Panc1 (cell line): ENCODE measurements around the gene KIF21A. TPM values are rescaled to one million over a fixed set of nuclear protein-coding genes. Genes with fewer than 3 reads are reported as not detected.

Experiments
- ATAC-seq: fragments of 200-7000 bp; cut with Tn5 transposase; 2 replicates; pipeline ENCODE4 v1.9.1; 2020; ENCODE audit warnings: mild to moderate bottlenecking, moderate library complexity
- BruUV-seq: library from RNA; stranded (reverse); fragments of 400-500 nt; replicated peaks from 2 replicates; lab custom pipeline; 2021; lab: Mats Ljungman, UMichigan
- CTCF ChIA-PET: fragments of 300-600 bp; sonication (Branson Sonifier 250); formaldehyde crosslinking; loops from one replicate; lab custom pipeline; 2022; ENCODE audit warnings: antibody characterized with exemption; lab: Charles Lee
- POLR2A ChIA-PET: fragments of 300-600 bp; sonication (Branson Sonifier 250); formaldehyde crosslinking; loops from one replicate; lab custom pipeline; 2022; ENCODE audit warnings: antibody characterized with exemption; lab: Charles Lee
- DNase-seq: peaks from one replicate; pipeline ENCODE4 v3.0.0-alpha.2; 2010; ENCODE audit warnings: low read depth, low spot score
- H3K27ac ChIP-seq: 2 replicates; pipeline ENCODE4 v1.5.1; 2011; ENCODE audit warnings: mild to moderate bottlenecking, low read length, inconsistent platforms
- H3K27me3 ChIP-seq: fragments of 200-500 bp; sonication (Bioruptor generic); 2 replicates; pipeline ENCODE4 v1.6.0; 2014; ENCODE audit warnings: low read length, inconsistent platforms; ENCODE audit not compliant: control insufficient read depth, insufficient read depth
- H3K36me3 ChIP-seq: fragments of 200-500 bp; sonication (Bioruptor generic); 2 replicates; pipeline ENCODE4 v1.5.1; 2014; ENCODE audit warnings: inconsistent platforms, mild to moderate bottlenecking, low read length, moderate library complexity; ENCODE audit not compliant: control insufficient read depth, insufficient read depth
- H3K4me1 ChIP-seq: 2 replicates; pipeline ENCODE4 v1.5.1; 2011; ENCODE audit warnings: inconsistent platforms, mild to moderate bottlenecking, low read length, moderate library complexity; ENCODE audit not compliant: control insufficient read depth, insufficient read depth
- H3K4me3 ChIP-seq, 2 experiments: 2 replicates each; pipeline ENCODE4 v1.5.1; 2011 to 2012; ENCODE audit warnings: low read depth in 2 of 2, low read length in 2 of 2, mild to moderate bottlenecking in 2 of 2, inconsistent platforms in 1 of 2, moderate library complexity in 1 of 2
- H3K9me3 ChIP-seq: fragments of 200-500 bp; sonication (Bioruptor generic); 2 replicates; pipeline ENCODE4 v1.5.1; 2014; ENCODE audit warnings: low read depth, mild to moderate bottlenecking, inconsistent platforms, low read length, moderate library complexity; ENCODE audit not compliant: control insufficient read depth, insufficient read depth
- POLR2AphosphoS5 ChIP-seq: IDR thresholded peaks from 2 replicates; pipeline ENCODE4 v1.6.1; 2012; ENCODE audit warnings: mild to moderate bottlenecking, low read depth, low read length, moderate library complexity
- SIN3A ChIP-seq: IDR thresholded peaks from 2 replicates; pipeline ENCODE4 v1.6.1; 2012; ENCODE audit warnings: low read depth, mild to moderate bottlenecking, low read length, moderate library complexity, borderline replicate concordance; ENCODE audit not compliant: insufficient read depth
- TCF7L2 ChIP-seq: IDR thresholded peaks from 2 replicates; pipeline ENCODE4 v1.6.1; 2011; ENCODE audit warnings: mild to moderate bottlenecking, low read depth, low read length, inconsistent platforms
- in situ Hi-C: cut with HindIII; loops from 2 replicates; pipeline ENCODE4 v1.10.0; 2016; ENCODE audit warnings: low sequenced_read_pairs, low pct_unique_long_range_greater_than_20kb
- intact Hi-C: fragments of 100-400 bp; cut with micrococcal nuclease; formaldehyde crosslinking; loops from one replicate; pipeline ENCODE4 v1.10.0; 2022; ENCODE audit not compliant: unreplicated experiment
- total RNA-seq: library from RNA; stranded (reverse); gene quantifications from one replicate; pipeline ENCODE4 v1.2.1, GENCODE V29; 2021; ENCODE audit not compliant: unreplicated experiment
- TF ChIP-seq, protein P1 (sequence below), 2 experiments: IDR thresholded peaks; 2 replicates each; pipeline ENCODE4 v1.6.1; 2011 to 2012; ENCODE audit warnings: low read depth in 2 of 2, control low read depth in 1 of 2, low read length in 1 of 2, mild to moderate bottlenecking in 1 of 2, moderate library complexity in 1 of 2; ENCODE audit not compliant: insufficient read depth in 1 of 2
- TF ChIP-seq, protein P2 (sequence below): fragments of 450-650 bp; IDR thresholded peaks from 2 replicates; pipeline ENCODE4 v1.5.1; 2017; ENCODE audit warnings: mild to moderate bottlenecking

KIF21A gene
- total RNA-seq, 1 experiment from 2014 or later = 25.6 TPM

GRCh38 chr12:39393179-39393578, 49.7 kb downstream of the KIF21A start:
- ATAC-seq (no peak), DNase-seq (no peak)
- H3K36me3 ChIP-seq = no peaks in the 10 kb centered on the region
- ChIA-PET CTCF (no interaction called here), POLR2A (no interaction called here)
- in situ Hi-C loops (no loop called here), intact Hi-C loops (no loop called here)
- no peaks in the 10 kb centered on the region for H3K4me1 ChIP-seq
- H3K27me3 ChIP-seq = no peaks in the 10 kb centered on the region
- no TSS peak for BruUV-seq
- no peak for TF ChIP-seq SIN3A
- H3K27ac ChIP-seq = no peak overlapping the region
- H3K4me3 ChIP-seq = no peak overlapping the region
- H3K9me3 ChIP-seq = no peaks in the 10 kb centered on the region

DNA sequence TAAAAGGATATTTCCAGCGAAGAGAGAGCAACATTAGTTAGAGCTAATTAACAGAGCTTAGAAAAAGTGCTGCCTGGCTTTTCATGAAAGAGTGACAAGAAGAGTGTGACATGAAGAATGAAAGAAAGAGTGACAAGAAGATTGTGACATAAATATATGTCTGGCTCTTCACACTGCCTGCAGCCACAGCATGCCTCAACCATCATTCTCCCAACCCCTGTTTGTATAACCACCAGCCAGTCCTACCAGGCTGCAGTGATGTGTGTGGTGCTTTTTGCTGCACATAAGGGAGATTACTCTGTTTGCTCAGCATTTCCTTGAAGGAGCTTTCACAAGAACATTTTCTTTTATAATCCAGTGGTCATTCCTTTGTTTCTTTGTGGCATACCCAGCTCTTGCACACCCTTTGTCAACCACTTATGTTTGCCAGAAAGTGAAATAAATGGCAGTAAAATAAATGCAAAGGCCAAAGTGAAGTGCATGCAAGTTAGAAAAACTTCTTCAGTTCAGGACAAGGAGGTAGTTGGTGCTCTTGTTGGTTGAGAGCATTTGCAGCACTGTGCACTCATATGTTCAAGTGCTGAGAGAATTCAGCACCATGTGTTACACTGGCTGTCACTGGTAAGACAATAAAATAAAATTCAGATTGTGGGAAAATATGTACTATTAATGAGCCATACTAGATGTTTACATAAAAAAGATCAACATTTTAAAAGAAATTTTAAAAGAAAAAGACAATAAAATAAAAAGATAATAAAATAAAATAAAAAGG, 50.6 kb downstream of the KIF21A start:
- H3K9me3 ChIP-seq = no peaks in the 10 kb centered on the region
- no peaks in the 10 kb centered on the region for H3K4me1 ChIP-seq
- POLR2A ChIA-PET = no interaction called here
- TF ChIP-seq POLR2AphosphoS5 = no peak
- TF ChIP-seq, protein P1, sequence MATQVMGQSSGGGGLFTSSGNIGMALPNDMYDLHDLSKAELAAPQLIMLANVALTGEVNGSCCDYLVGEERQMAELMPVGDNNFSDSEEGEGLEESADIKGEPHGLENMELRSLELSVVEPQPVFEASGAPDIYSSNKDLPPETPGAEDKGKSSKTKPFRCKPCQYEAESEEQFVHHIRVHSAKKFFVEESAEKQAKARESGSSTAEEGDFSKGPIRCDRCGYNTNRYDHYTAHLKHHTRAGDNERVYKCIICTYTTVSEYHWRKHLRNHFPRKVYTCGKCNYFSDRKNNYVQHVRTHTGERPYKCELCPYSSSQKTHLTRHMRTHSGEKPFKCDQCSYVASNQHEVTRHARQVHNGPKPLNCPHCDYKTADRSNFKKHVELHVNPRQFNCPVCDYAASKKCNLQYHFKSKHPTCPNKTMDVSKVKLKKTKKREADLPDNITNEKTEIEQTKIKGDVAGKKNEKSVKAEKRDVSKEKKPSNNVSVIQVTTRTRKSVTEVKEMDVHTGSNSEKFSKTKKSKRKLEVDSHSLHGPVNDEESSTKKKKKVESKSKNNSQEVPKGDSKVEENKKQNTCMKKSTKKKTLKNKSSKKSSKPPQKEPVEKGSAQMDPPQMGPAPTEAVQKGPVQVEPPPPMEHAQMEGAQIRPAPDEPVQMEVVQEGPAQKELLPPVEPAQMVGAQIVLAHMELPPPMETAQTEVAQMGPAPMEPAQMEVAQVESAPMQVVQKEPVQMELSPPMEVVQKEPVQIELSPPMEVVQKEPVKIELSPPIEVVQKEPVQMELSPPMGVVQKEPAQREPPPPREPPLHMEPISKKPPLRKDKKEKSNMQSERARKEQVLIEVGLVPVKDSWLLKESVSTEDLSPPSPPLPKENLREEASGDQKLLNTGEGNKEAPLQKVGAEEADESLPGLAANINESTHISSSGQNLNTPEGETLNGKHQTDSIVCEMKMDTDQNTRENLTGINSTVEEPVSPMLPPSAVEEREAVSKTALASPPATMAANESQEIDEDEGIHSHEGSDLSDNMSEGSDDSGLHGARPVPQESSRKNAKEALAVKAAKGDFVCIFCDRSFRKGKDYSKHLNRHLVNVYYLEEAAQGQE (IDR thresholded peaks at IDR 0.05; ENCODE audit: insufficient read depth in 1 of 2, low read depth in 2 of 2, low read length in 1 of 2) = no peak
- TF ChIP-seq, protein P2, sequence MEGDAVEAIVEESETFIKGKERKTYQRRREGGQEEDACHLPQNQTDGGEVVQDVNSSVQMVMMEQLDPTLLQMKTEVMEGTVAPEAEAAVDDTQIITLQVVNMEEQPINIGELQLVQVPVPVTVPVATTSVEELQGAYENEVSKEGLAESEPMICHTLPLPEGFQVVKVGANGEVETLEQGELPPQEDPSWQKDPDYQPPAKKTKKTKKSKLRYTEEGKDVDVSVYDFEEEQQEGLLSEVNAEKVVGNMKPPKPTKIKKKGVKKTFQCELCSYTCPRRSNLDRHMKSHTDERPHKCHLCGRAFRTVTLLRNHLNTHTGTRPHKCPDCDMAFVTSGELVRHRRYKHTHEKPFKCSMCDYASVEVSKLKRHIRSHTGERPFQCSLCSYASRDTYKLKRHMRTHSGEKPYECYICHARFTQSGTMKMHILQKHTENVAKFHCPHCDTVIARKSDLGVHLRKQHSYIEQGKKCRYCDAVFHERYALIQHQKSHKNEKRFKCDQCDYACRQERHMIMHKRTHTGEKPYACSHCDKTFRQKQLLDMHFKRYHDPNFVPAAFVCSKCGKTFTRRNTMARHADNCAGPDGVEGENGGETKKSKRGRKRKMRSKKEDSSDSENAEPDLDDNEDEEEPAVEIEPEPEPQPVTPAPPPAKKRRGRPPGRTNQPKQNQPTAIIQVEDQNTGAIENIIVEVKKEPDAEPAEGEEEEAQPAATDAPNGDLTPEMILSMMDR = no peak
- TF ChIP-seq TCF7L2 = no peak
- no peak for TF ChIP-seq SIN3A
- in situ Hi-C loops (no loop called here), intact Hi-C loops (no loop called here)
- no peaks in the 10 kb centered on the region for H3K36me3 ChIP-seq
- CTCF ChIA-PET = no interaction called here
- ATAC-seq (no peak), DNase-seq (no peak)
- no TSS peak for BruUV-seq
- no peak overlapping the region for H3K4me3 ChIP-seq
- no peaks in the 10 kb centered on the region for H3K27me3 ChIP-seq
- no peak overlapping the region for H3K27ac ChIP-seq

DNA sequence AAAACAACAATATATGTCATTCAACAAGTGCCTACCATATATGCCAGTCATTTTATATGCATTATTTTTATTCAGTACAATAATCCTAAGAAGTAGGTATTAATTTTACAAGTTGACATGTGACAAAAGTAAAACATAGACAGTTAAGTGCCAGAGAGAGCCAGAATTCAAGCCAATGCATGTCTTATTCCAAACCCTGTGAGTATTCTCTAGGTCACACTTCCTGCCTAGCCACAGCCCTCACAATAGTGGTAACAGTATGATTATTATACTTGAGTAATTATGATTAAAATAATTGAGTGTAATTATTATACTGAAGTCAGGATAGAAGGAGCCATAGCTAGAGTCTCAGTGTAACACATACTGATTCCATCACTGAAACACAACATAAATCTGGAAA, 52.2 kb downstream of the KIF21A start:
- ChIA-PET CTCF (no interaction called here), POLR2A (no interaction called here)
- DNase-seq = no peak
- intact Hi-C loops (no loop called here), in situ Hi-C loops (no loop called here)
- BruUV-seq = no TSS peak
- no peaks in the 10 kb centered on the region for H3K4me1 ChIP-seq
- no peaks in the 10 kb centered on the region for H3K36me3 ChIP-seq
- H3K27ac ChIP-seq = no peak overlapping the region
- TF ChIP-seq SIN3A = no peak
- no peak for TF ChIP-seq POLR2AphosphoS5
- TF ChIP-seq, protein P2 = no peak
- TF ChIP-seq, protein P1 (IDR thresholded peaks at IDR 0.05; ENCODE audit: insufficient read depth in 1 of 2, low read depth in 2 of 2, low read length in 1 of 2) = no peak
- no peak for TF ChIP-seq TCF7L2
- no peaks in the 10 kb centered on the region for H3K9me3 ChIP-seq
- H3K4me3 ChIP-seq = no peak overlapping the region
- no peak for ATAC-seq
- no peaks in the 10 kb centered on the region for H3K27me3 ChIP-seq
